Measurements from ENCODE around the gene THTPA.
"Not testable (repeated sequence)": the region's sequence is repeated elsewhere in the genome, so short reads cannot be mapped to it uniquely, and the experiment has no call there.

Gene THTPA

DNA sequence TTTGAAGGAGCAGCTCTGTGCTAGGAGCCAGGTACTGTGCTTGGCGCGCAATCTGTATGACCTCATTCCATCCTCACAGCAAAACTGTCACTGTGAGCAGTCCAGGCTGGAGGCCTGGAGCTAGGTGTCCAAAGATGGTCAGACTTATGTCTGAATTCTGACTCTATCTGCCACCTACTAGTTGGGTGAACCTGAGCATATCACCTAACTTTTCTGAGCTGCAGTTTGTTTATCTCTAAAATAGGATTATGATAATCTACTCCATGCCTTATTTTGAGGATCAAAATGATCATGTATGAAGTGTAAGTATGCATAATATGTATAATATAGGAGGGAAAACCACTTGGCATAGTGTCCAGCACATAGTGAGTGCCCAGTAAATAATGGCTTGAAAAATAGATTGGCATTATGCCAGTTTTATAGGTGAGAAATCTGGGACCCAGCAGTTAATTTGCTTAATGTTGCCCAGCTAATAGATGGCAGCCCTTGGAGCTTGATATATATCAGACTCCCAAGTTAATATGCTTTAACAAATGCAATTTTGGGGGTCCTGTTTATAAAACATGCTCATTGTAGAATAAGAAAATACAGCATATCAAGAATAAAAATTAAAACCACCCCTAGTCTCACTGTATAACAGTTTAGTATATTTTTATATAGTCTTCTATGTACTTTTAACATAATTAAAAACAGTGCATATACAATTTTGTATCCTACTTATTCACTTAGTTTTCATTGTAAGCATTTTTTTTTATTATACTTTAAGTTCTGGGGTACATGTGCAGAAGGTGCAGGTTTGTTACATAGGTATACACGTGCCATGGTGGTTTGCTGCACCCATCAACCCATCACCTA lies 27.1 kb downstream of the THTPA start:
- H3K4me3 ChIP-seq (ENCODE audit: low read depth, low read length): no peak overlapping the region

DNA sequence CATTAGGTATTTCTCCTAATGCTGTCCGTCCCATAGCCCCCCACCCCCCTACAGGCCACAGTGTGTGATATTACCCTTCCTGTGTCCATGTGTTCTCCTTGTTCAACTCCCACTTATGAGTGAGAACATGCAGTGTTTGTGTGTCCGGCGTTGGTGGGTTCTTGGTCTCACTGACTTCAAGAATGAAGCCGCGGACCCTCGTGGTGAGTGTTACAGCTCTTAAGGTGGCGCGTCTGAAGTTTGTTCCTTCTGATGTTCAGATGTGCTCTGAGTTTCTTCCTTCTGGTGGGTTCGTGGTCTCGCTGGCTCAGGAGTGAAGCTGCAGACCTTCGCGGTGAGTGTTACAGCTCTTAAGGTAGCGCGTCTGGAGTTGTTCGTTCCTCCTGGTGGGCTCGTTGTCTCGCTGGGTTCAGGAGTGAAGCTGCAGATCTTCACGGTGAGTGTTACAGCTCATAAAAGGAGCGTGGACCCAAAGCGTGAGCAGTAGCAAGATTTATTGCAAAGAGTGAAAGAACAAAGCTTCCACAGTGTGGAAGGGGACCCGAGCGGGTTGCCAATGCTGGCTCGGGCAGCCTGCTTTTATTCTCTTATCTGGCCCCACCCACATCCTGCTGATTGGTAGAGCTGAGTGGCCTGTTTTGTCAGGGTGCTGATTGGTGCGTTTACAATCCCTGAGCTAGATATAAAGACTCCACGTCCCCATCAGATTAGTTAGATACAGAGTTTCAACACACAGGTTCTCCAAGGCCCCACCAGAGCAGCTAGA lies 27.9 kb downstream of the THTPA start:
- not testable (repeated sequence) for H3K4me3 ChIP-seq (ENCODE audit: low read depth, low read length)

DNA sequence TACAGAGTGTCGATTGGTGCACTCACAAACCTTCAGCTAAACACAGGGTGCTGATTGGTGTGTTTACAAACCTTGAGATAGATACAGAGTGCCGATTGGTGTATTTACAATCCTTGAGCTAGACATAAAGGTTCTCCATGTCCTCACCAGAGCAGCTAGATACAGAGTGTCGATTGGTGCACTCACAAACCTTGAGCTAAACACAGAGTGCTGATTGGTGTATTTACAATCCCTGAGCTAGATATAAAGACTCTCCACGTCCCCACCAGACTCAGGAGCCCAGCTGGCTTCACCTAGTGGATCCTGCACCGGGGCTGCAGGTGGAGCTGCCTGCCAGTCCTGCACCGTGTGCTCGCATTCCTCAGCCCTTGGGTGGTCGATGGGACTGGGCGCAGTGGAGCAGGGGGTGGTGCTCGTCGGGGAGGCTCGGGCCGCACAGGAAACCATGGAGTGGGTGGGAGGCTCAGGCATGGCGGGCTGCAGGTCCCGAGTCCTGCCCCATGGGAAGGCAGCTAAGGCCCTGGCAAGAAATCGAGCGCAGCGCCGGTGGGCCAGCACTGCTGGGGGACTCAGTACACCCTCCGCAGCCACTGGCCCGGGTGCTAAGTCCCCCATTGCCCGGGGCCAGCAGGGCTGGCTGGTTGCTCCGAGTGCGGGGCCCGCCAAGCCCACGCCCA lies 28.6 kb downstream of the THTPA start:
- H3K4me3 ChIP-seq (ENCODE audit: low read depth, low read length): not testable (repeated sequence)

DNA sequence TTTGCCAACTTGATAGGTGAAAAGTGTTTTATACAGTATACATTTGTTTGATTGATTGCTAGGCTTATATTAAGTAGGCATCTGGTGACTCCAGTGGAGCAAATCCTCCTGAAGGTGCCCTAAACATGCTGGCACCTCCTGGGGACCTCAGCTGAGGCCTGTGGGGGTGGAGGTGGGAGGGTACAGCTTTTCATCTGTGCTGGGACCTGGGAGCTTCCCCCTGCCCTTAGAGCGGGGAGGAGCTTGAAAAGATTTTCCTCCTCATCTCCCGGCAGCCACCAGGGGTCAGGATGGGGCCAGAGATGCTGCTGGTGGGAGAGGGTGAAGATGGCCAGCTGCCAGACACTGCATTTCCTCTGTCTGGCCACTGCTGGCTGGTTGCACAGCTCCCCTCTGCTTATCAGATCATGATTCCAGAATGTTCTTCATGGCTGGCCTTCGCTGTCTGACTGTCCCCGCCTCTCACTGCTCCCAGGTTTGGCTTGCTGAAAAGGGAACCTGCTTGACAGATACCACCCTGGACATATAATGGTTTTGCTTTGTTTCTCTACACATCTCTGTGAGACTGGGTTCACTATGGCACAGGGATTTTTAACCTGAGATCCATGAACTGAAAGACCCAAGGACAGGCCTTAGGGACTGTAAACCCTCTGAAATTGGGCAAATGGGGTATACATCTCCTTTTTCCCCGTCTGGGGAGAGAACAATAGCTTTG lies 33.0 kb downstream of the THTPA start:
- no peak overlapping the region for H3K4me3 ChIP-seq (ENCODE audit: low read depth, low read length)

DNA sequence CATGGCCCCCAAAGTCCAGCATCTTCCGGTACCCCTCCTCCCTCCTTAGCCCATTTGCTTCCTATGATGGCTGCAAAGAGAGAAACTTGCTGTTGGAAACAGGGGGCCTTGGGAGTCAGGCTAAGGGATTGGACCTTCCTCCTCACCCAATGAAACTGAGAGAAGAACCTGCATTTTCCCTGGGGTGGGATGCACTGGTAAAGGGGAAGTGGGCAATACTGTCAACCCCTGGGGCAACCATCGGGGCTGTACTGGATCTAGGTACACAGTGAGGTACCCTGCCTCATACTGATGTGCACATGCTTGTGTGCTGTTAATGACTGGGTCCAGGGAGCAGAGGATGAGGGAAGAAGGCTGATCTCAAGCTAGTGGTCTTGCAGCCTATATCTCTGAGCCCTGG lies 33.5 kb downstream of the THTPA start:
- no peak overlapping the region for H3K4me3 ChIP-seq (ENCODE audit: low read depth, low read length)

DNA sequence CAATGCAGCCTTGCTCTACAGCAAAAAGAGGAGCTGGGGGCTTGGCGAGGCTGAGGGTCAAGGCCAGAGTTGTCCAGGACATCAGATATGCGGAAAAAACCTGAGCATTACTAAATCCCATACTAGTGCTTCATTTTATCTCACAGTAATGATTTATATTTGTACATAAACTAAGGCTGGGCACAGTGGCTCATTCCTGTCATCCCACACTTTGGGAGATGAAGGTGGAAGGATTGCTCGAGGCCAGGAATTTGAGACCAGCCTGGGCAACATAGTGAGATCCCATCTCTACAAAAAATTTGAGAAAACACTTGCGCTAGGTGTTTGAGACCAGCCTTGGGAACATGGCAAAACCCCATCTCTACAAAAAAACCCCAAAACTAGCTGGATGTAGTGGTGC lies 34.1 kb downstream of the THTPA start:
- H3K4me3 ChIP-seq (ENCODE audit: low read depth, low read length): no peak overlapping the region

DNA sequence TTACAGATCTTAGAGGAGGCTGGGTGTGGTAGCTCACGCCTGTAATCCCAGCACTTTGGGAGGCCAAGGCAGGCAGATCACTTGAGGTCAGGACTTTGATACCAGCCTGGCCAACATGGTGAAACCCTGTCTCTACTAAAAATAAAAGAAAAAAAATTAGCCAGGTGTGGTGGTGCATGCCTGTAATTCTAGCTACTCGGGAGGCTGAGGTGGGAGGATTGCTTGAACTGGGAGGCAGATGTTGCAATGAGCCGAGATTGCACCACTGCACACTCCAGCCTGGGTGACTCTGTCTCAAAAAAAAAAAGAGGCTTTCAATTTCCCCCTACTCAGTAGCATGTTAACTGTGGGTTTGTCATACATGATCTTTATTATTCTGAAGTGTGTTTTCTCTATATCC lies 38.1 kb downstream of the THTPA start:
- not testable (repeated sequence) for H3K4me3 ChIP-seq (ENCODE audit: low read depth, low read length)

DNA sequence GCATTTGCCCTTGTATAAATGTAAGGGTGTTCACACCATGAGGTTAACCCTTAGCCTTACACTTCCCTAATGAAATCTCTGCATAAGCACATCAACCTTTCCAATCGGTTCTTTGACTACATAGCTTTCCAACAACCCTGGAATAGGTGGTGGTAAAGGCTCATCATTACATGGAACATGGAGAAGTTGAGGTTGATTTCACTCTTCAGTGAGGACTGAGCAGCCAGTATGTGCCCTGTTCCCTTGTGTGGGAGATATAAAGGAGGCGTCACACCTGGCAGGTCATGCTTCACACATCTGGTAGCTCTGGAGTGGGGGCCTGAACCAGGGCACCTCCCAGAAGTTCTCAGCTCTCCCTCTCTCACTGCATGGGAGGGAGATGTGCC lies 44.2 kb downstream of the THTPA start:
- no peak overlapping the region for H3K4me3 ChIP-seq (ENCODE audit: low read depth, low read length)

DNA sequence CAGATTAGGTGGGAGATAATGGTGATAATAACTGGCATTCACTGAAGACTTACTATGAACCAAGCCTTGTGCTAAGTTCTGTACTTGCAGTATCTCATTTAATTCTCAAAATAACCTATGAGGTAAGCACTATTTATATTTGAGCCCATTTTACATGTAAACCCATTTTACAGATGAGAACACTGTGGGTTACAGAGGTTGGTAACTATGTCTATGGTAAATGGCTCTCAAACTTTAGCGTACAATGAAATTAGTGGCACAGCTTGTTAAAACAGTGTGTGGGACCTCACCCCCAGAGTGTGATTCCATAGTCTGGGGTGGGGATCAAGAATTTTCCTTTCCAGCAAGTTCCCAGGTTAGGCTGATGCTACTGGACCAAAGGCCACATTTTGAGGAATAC lies 44.7 kb downstream of the THTPA start:
- H3K4me3 ChIP-seq (ENCODE audit: low read depth, low read length): no peak overlapping the region

DNA sequence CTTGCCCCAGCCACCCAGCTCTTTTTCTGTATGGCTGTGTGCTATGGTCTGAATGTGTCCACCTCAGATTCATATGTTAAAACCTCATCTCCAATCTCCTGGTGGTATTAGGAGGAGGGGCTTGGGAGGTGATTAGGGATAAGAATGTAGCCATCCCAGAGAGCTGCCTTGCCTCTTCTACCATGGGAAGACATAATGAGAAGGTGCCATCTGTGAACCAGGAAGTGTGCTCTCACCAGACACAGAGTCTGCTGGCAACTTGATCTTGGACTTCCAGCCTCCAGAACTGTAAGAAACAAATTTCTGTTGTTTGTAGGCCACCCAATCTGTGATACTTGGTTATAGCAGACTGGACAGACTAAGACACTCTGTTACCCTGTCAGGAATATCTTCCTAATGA lies 45.4 kb downstream of the THTPA start:
- H3K4me3 ChIP-seq (ENCODE audit: low read depth, low read length): no peak overlapping the region

DNA sequence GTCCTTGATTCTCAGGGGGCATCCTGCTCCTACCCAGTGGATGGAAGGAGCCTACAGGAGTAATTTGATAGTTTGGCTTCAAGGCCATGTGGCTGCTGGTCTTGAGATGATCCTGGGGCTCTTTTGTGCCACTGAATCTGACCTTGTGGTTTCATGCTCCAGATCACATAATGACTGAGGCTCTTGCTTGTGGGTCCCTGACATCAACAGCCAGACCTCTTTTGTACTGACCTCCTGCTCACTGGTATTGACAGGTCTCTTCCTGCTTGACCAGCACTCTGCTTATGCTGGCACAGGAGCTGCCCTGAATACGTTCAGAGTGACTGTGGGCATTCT lies 45.7 kb downstream of the THTPA start:
- H3K4me3 ChIP-seq (ENCODE audit: low read depth, low read length): no peak overlapping the region

DNA sequence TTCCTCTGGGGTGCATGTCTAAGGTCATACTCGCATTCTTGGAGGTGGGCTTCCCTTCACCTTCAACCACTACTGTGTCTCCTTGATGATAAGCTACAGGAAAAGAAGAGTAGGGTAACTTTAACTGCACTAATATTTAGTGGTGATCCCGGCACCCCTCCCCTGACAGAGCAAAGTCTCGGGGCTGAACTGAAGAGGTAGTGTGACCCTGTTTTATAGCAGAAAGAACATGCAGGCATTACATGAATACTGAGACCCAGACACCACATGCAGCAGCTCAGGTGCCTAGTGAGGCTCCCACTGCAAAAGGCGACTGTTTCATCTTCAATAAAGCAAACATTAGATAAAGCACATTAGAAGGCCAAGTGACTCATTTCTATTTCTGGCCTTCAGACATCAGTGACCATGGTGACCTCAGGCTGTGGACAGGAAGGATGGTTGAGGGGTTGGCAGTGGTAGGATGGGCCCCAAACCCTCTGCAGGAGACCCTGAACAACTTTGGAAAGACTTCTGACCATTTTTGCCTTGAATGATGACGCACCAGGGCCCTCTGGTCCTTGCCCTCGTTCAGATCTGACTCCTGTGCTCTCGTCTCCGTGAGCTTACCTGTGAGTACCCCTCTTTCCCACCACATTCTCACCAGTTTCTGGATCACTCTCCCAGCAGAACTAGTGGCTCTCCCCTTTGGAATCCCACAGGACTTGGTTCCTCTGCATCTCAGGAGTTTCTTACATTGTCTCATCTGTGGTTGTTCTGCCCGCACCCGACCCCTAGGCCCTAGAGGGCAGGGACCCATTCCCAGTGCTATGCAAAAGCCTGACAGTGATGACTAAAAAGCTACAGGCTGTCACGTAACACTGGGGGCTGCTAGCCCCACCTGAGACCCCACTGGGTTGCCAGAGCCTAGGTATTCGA lies 46.4 kb downstream of the THTPA start:
- no peak overlapping the region for H3K4me3 ChIP-seq (ENCODE audit: low read depth, low read length)

DNA sequence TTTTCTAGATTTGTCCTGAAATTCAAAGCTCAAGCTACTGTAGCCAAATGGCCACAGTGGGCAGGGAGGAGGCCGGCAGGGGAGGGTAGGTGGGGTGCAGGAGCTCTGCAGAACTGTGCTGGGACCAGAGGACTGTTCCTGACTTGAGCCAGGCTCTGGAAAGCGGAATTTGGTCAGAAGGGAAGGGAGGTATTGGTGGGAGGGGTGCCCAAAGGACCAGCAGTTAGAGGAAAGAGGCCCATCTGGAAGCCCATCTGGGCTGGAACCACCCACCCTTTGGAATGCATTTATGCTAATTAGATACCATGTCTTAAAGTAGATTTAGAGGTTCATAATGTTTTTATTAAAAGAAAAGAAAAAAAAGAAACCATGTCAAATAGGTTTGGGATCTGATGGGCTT lies 47.0 kb downstream of the THTPA start:
- no peak overlapping the region for H3K4me3 ChIP-seq (ENCODE audit: low read depth, low read length)

DNA sequence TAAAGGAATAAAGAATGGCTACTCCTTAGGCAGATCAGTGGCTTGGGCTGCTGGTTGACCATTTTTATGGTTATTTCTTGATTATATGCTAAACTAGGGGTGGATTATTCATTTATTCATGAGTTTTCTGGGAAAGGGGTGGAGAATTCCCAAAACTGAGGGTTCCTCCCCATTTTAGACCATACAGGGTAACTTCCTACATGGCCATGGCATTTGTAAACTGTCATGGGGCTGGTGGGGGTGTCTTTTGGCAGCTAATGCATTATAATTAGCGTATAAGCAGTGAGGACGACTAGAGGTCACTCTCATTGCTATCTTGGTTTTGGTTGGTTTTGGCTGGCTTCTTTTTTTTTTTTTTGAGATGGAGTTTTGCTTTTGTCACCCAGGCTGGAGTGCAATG lies 48.1 kb downstream of the THTPA start:
- H3K4me3 ChIP-seq (ENCODE audit: low read depth, low read length): no peak overlapping the region

DNA sequence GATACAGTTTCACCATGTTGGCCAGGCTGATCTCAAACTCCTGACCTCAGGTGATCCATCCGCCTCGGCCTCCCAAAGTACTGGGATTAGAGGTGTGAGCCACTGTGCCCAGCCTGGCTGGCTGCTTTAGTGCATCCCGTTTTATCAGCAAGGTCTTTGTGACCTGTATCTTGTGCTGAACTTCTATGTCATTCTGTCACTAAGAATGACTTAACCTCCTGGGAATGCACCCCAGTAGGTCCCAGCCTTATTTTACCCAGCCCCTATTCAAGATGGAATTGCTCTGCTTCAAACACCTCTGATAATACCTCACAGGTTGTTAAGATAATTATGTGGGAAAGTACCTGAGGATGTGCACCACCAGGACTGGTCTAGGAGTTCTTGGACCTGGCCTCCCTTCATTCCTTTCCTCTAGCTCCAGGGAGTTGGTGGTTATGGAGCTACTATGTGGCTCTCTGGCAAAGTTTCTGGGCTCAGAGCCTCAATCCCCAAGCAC lies 48.7 kb downstream of the THTPA start:
- no peak overlapping the region for H3K4me3 ChIP-seq (ENCODE audit: low read depth, low read length)

DNA sequence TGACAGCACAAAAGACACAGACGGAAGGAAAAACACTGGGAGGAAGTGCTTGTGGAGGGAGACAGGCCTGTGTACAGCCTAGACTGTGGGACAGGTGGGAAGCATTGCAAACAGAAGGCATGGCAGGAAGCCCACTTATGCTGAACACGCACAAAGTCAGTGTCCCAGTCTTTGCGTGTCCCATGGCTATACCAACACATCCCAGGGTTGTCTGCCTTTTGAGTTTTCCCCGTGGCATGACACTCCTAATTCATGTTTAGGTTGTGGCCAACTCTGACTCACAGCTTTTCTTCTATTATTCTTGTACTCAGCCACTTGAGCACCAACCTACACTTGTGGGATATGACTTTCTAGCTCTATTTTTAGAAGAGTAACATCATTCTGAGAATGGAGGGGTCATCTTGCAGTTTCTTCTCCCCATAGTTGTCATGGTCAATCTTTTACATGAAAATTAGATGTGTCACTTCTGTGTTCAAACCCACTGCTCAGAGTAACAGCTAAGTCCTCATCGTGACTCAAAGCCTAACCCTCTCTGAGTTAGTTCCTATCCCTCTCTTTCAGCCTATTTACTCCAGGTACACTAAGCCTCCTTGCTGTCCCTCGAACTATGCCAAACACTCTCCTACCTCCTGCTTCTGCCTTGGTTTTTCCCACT lies 50.0 kb downstream of the THTPA start:
- no peak overlapping the region for H3K4me3 ChIP-seq (ENCODE audit: low read depth, low read length)

DNA sequence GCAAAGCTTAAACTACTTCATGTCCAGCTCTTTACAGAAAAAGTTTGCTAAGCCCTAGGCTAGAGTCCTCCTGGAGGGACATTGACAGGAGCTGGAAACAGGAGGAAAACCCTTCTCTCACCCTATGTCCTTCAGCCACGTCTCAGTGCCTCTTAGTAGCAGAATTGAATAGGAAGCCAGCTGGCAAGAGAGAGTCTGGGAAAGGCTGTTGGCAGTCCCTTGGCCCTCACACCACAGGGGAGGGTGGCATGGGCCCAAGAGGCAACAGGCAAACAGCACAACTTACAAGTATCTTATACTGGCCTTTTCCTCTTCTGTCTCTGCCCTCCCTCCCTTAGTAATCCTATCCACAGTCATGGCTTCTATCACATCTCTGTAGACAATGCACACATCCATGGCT lies 52.4 kb downstream of the THTPA start:
- H3K4me3 ChIP-seq (ENCODE audit: low read depth, low read length): no peak overlapping the region

DNA sequence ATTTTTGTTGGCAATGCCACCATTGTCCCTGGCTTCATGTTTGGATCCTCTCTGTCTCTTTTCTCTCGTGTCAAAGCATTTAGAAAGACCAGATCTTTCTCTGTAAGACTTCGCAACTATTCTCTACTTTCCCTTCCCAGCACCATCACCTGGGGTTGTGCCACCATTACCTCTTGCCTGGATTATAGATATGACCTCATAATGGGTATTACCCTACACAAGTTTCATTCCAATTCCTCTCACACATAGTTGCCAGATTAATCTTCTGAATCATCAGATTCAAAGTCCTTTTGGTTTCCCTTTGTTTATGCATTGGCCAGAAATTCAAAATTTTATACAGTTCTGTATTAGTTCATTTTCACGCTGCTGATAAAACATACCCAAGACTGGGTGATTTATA lies 52.9 kb downstream of the THTPA start:
- no peak overlapping the region for H3K4me3 ChIP-seq (ENCODE audit: low read depth, low read length)

DNA sequence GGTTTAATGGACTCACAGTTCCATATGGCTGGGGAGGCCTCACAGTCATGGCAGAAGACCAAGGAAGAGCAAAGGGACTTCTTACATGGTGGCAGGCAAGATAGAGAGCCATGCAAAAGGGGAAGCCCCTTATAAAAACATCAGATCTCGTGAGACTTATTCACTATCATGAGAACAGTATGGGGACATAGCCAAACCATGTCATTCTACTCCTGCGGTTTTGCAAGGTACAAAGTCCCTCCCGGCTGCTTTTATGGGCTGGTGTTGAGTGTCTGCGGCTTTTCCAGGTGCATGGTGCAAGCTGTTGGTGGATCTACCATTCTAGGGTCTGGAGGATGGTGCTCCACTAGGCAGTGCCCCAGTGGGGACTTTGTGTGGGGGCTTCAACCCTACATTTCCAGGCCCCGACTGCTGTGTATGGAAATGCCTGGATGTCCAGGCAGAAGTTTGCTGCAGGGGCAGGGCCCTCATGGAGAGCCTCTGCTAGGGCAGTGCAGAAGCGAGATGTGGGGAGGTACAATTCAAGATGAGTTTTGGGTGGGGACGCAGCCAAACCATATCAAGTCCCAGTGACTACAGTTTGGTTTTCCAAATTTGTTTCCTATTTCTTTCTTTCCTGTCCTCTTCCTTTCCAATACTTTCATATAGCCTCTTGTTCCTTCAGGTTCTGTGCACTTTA lies 53.5 kb downstream of the THTPA start:
- H3K4me3 ChIP-seq (ENCODE audit: low read depth, low read length): not testable (repeated sequence)

Data from iPS-11a (cell line).